Nucleus accumbens (tissue), 56 donors: Measurements from ENCODE around the gene NGFR.

Source experiments
- DNase-seq, 56 donors: peaks; one replicate each; lab custom pipeline; 2025; lab: John Stamatoyannopoulos, UW

NGFR gene

DNA sequence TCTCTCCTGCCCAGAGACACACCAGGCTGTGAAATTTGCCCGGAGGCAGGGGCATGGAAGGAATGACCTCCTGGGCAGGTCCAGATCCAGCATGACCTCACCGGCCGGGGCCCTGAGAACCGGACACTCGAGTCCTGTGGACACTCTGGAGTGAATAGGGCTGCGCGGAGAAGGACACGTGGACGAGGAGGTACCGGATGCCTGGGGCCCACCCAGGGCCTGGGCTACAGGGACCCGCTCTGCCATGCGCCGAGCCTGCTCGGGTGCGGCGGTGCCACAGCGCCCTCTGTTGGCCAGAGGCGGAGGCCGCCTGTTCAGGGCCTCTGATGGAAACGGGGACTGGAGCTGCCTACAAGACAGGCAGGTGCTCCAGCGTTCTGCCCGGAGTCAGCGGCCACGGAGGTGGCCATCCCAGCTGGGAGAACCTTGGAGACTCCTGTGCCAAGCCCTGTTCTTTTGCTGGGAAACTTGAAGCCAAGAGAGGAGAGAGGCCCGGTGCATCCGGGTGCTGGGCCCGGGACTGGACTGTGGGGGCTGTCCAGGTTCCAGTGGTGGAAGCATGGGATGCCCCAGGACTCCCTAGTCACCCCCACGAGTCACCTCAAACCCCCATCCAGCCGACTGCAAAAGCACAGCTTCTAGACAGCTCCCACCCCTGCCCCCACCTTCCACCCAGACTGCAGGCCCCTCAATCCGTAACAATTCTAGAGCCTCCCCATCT, 61.3 kb downstream of the NGFR start:
- DNase-seq: peak in 46 of 56 donors; percentile 17 to 83 (median 58)

DNA sequence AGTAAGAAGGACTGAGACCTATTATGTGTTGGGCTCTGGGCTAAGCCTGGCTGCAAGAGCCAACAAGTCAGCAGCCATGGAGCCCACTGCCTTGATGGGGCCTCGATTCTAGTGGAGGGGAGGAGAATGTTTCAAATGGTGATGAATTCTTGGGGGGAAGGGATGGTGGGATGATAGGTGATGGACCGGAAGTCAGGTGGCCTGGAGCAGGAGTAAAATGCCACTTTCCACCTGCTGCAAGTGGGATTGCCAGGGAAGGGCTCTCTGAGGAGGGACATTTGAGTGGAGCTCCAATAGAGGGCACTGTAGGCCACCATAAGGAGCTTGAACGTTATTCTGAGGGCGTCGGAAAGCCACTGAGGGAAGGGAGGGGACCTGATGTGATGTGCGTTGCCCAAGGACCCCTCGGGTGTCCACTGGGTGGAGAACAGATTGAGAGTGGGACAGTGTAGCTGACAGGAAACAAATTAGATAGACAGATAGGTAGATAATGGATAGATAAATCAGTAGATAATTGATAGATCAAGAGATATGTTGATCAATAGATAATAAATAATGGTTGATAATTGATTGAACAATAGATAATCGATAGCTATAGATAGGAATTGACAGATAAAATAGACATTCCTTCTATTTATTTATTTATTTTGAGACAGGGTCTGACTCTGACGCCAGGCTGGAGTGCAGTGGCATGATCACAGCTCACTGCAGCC, 62.4 kb downstream of the NGFR start:
- DNase-seq: peak in 5 of 56 donors; percentile 6 to 23 (median 10)
